Bladder microvascular endothelial cell (primary cell): Measurements from ENCODE around the gene PRRX1. TPM values are rescaled to one million over a fixed set of nuclear protein-coding genes. Genes with fewer than 3 reads are reported as not detected.

Source experiments
- total RNA-seq: library from RNA; depleted of rRNA; stranded (reverse); fragments of >200 nt; gene quantifications from 2 replicates; pipeline ENCODE4 v1.2.3, GENCODE V29; 2014

PRRX1 gene
- 0.31 and 0.49 TPM in 2 replicates for total RNA-seq

GRCh38 chr1:170664093-170664827 lies at the start of gene PRRX1:
TSS of gene PRRX1 (plus strand) at chr1:170664131. CDS start at chr1:170664219, 88 bp downstream.

Other genes starting within 250 kb of the PRRX1 start
- gene GORAB, start 132.0 kb upstream of the PRRX1 start, total RNA-seq = 5.7 and 15.0 TPM in 2 replicates